ENCODE measurements around the gene ROR1. TPM values are rescaled to one million over a fixed set of nuclear protein-coding genes. Genes with fewer than 3 reads are reported as not detected.

ROR1 gene
- total and polyA plus RNA-seq, 2 experiments from 2014 or later, result 27.6 to 47.8 TPM

- H3K36me3 ChIP-seq, result no peaks in the 10 kb centered on the region
- no peak for TF ChIP-seq CTCF (IDR thresholded peaks at IDR 0.05; ENCODE audit: low read depth, low read length)
Observed at GRCh38 chr1:63928186-63929105, 154.6 kb downstream of the ROR1 start.

GRCh38 chr1:63929106-63929478, 155.3 kb downstream of the ROR1 start:
- Histone ChIP-seq H3K9me3 (ENCODE audit: low read depth) (no peaks in the 10 kb centered on the region), H3K27me3 (no peaks in the 10 kb centered on the region), H3K4me3 (no peak overlapping the region), H3K4me1 (ENCODE audit: low read depth) (peaks cover 15% of the 10 kb centered on the region), H3K27ac (peak overlapping the region; percentile 64), H3K36me3 (no peaks in the 10 kb centered on the region)
- TF ChIP-seq CTCF (IDR thresholded peaks at IDR 0.05; ENCODE audit: low read depth, low read length), result no peak
- DNase-seq (ENCODE audit: low read depth in 1 of 2, low spot score in 1 of 2), result no peak

More at GRCh38 chr1:63928186-63929105, 154.6 kb downstream of the ROR1 start:
- Histone ChIP-seq H3K4me1 (ENCODE audit: low read depth) (peaks cover 16% of the 10 kb centered on the region), H3K27me3 (no peaks in the 10 kb centered on the region), H3K4me3 (no peak overlapping the region), H3K9me3 (ENCODE audit: low read depth) (no peaks in the 10 kb centered on the region), H3K27ac (peak overlapping the region; percentile 64)
- DNase-seq (ENCODE audit: low read depth in 1 of 2, low spot score in 1 of 2), result peak in 1 of 2 donors; percentile 45

- Histone ChIP-seq H3K4me1 (ENCODE audit: low read depth) (peaks cover 34% of the 10 kb centered on the region), H3K27me3 (no peaks in the 10 kb centered on the region), H3K27ac (no peak overlapping the region), H3K36me3 (no peaks in the 10 kb centered on the region), H3K4me3 (no peak overlapping the region), H3K9me3 (ENCODE audit: low read depth) (no peaks in the 10 kb centered on the region)
- peak in 1 of 2 donors; percentile 56 for DNase-seq (ENCODE audit: low read depth in 1 of 2, low spot score in 1 of 2)
- TF ChIP-seq CTCF (IDR thresholded peaks at IDR 0.05; ENCODE audit: low read depth, low read length), result no peak
Observed at GRCh38 chr1:63931468-63931867, 157.7 kb downstream of the ROR1 start.

- no peak for TF ChIP-seq CTCF (IDR thresholded peaks at IDR 0.05; ENCODE audit: low read depth, low read length)
- no peak for DNase-seq (ENCODE audit: low read depth in 1 of 2, low spot score in 1 of 2)
- Histone ChIP-seq H3K9me3 (ENCODE audit: low read depth) (no peaks in the 10 kb centered on the region), H3K27ac (peak overlapping the region; percentile 83), H3K4me1 (ENCODE audit: low read depth) (peaks cover 21% of the 10 kb centered on the region), H3K4me3 (no peak overlapping the region), H3K27me3 (no peaks in the 10 kb centered on the region), H3K36me3 (no peaks in the 10 kb centered on the region)
Observed at GRCh38 chr1:63934697-63935096, 160.9 kb downstream of the ROR1 start.

- peaks cover 21% of the 10 kb centered on the region for H3K4me1 ChIP-seq (ENCODE audit: low read depth)
- no peaks in the 10 kb centered on the region for H3K36me3 ChIP-seq
- H3K9me3 ChIP-seq (ENCODE audit: low read depth), result no peaks in the 10 kb centered on the region
- H3K27ac ChIP-seq, result peak overlapping the region; percentile 83
- no peaks in the 10 kb centered on the region for H3K27me3 ChIP-seq
- no peak overlapping the region for H3K4me3 ChIP-seq
- peak; percentile 16 for TF ChIP-seq CTCF (IDR thresholded peaks at IDR 0.05; ENCODE audit: low read depth, low read length)
- no peak for DNase-seq (ENCODE audit: low read depth in 1 of 2, low spot score in 1 of 2)
Observed at GRCh38 chr1:63935143-63935542, 161.3 kb downstream of the ROR1 start.
